ENCODE data around the gene ZNF469.

DNA sequence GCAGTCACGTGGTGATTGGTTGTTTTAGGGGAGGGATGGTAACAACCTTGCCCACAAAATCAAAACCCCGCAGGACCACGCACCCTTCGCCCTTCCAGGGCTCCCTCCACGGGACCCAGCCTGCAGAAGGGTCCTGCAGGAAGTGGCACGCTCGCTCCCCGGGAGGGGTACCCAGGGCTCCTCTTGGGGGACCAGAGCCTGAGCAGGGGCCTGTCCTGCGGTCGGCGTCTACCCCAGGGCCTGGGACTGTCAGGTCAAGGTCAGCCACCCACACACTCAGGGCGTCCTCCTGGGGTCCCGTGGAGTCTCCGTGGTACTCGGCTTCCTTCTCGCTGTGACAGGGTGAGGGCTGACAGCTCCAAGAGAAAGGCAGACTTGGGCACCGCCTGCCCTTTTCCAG is 33.9 kb downstream of the ZNF469 start:
- TF ChIP-seq JUN (CRISPR knock-in tag; IDR thresholded peaks at IDR 0.05), result no peak
- TF ChIP-seq SALL1 (CRISPR knock-in tag; IDR thresholded peaks at IDR 0.05), result no peak
- TF ChIP-seq ZNF282 (IDR thresholded peaks at IDR 0.05; ENCODE audit: partially characterized antibody), result no peak
- TF ChIP-seq, protein P1, sequence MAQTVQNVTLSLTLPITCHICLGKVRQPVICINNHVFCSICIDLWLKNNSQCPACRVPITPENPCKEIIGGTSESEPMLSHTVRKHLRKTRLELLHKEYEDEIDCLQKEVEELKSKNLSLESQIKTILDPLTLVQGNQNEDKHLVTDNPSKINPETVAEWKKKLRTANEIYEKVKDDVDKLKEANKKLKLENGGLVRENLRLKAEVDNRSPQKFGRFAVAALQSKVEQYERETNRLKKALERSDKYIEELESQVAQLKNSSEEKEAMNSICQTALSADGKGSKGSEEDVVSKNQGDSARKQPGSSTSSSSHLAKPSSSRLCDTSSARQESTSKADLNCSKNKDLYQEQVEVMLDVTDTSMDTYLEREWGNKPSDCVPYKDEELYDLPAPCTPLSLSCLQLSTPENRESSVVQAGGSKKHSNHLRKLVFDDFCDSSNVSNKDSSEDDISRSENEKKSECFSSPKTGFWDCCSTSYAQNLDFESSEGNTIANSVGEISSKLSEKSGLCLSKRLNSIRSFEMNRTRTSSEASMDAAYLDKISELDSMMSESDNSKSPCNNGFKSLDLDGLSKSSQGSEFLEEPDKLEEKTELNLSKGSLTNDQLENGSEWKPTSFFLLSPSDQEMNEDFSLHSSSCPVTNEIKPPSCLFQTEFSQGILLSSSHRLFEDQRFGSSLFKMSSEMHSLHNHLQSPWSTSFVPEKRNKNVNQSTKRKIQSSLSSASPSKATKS (CRISPR knock-in tag; IDR thresholded peaks at IDR 0.05), result no peak
- TF ChIP-seq, protein P2, sequence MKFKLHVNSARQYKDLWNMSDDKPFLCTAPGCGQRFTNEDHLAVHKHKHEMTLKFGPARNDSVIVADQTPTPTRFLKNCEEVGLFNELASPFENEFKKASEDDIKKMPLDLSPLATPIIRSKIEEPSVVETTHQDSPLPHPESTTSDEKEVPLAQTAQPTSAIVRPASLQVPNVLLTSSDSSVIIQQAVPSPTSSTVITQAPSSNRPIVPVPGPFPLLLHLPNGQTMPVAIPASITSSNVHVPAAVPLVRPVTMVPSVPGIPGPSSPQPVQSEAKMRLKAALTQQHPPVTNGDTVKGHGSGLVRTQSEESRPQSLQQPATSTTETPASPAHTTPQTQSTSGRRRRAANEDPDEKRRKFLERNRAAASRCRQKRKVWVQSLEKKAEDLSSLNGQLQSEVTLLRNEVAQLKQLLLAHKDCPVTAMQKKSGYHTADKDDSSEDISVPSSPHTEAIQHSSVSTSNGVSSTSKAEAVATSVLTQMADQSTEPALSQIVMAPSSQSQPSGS (CRISPR knock-in tag; IDR thresholded peaks at IDR 0.05), result no peak
- no peak for TF ChIP-seq ETV6 (CRISPR knock-in tag; conservative IDR thresholded peaks at IDR 0.05)
- no peak for TF ChIP-seq ZNF570 (CRISPR knock-in tag; IDR thresholded peaks at IDR 0.05; ENCODE audit: borderline replicate concordance)
- no peak for TF ChIP-seq CHD4 (IDR thresholded peaks at IDR 0.05; ENCODE audit: borderline replicate concordance, low read length)
- no peak for TF ChIP-seq ZNF431 (CRISPR knock-in tag; IDR thresholded peaks at IDR 0.05; ENCODE audit: borderline replicate concordance, low read depth)
- TF ChIP-seq ZNF317 (CRISPR knock-in tag; IDR thresholded peaks at IDR 0.05), result no peak
- no peak for TF ChIP-seq TARDBP (CRISPR knock-in tag; IDR thresholded peaks at IDR 0.05)
